GM23248 (cell line): Measurements from ENCODE around the gene RNASE4. TPM values are rescaled to one million over a fixed set of nuclear protein-coding genes. Genes with fewer than 3 reads are reported as not detected.

Experiments used
- DNase-seq: peaks from one replicate; pipeline ENCODE4 v3.0.0-alpha.2; 2015
- H2AFZ ChIP-seq: fragments of 200-600 bp; sonication (generic); 2 replicates; pipeline ENCODE4 v1.6.1; 2016; ENCODE audit warnings: antibody characterized with exemption
- H3F3A ChIP-seq: fragments of 200-600 bp; sonication (generic); 2 replicates; pipeline ENCODE4 v1.6.1; 2016; ENCODE audit warnings: mild to moderate bottlenecking, antibody characterized with exemption, mixed run types; ENCODE audit not compliant: insufficient read depth
- H3K27ac ChIP-seq: fragments of 200-600 bp; sonication (generic); 2 replicates; pipeline ENCODE4 v1.5.1; 2016; ENCODE audit warnings: mild to moderate bottlenecking
- H3K27me3 ChIP-seq: fragments of 200-600 bp; sonication (generic); replicated peaks from 2 replicates; pipeline ENCODE4 v1.6.1; 2016; ENCODE audit warnings: mild to moderate bottlenecking; ENCODE audit not compliant: insufficient read depth
- H3K36me3 ChIP-seq: fragments of 200-600 bp; sonication (generic); 2 replicates; pipeline ENCODE4 v1.6.1; 2016; ENCODE audit warnings: low read depth, mild to moderate bottlenecking
- H3K4me1 ChIP-seq: fragments of 200-600 bp; sonication (generic); 2 replicates; pipeline ENCODE4 v1.6.1; 2016; ENCODE audit warnings: mild to moderate bottlenecking; ENCODE audit not compliant: insufficient read depth
- H3K4me2 ChIP-seq: fragments of 200-600 bp; sonication (generic); one replicate; pipeline ENCODE4 v1.6.1; 2016; ENCODE audit warnings: mild to moderate bottlenecking; ENCODE audit not compliant: unreplicated experiment
- H3K4me3 ChIP-seq: fragments of 200-600 bp; sonication (generic); 2 replicates; pipeline ENCODE4 v1.5.1; 2016; ENCODE audit warnings: mild to moderate bottlenecking
- H3K79me2 ChIP-seq: fragments of 200-600 bp; sonication (generic); 2 replicates; pipeline ENCODE4 v1.6.1; 2016; ENCODE audit warnings: mild to moderate bottlenecking; ENCODE audit not compliant: insufficient read depth
- H3K9ac ChIP-seq: fragments of 200-600 bp; sonication (generic); 2 replicates; pipeline ENCODE4 v1.6.1; 2016; ENCODE audit warnings: mild to moderate bottlenecking
- H3K9me2 ChIP-seq: fragments of 200-600 bp; sonication (generic); 2 replicates; pipeline ENCODE4 v1.6.1; 2016; ENCODE audit warnings: mixed run types, mild to moderate bottlenecking, moderate library complexity; ENCODE audit not compliant: insufficient read depth
- H3K9me3 ChIP-seq: fragments of 200-600 bp; sonication (generic); one replicate; pipeline ENCODE4 v1.6.1; 2017; ENCODE audit warnings: low read depth
- H4K20me1 ChIP-seq: fragments of 200-600 bp; sonication (generic); 2 replicates; pipeline ENCODE4 v1.6.0; 2016; ENCODE audit not compliant: insufficient read depth
- EZH2 ChIP-seq: fragments of 200-600 bp; sonication (generic); IDR thresholded peaks from 2 replicates; pipeline ENCODE4 v1.6.1; 2018; ENCODE audit warnings: antibody characterized with exemption, mild to moderate bottlenecking; ENCODE audit not compliant: insufficient read depth, poor library complexity, severe bottlenecking
- EZH2phosphoT487 ChIP-seq: fragments of 200-600 bp; sonication (generic); IDR thresholded peaks from 2 replicates; pipeline ENCODE4 v1.6.1; 2018; ENCODE audit warnings: antibody characterized with exemption, moderate library complexity, mild to moderate bottlenecking, low read depth; ENCODE audit not compliant: insufficient read depth
- WGBS, 2 experiments: methylation state at CpG; one replicate each; pipeline ENCODE4 v1.1.6; 2015 to 2017; ENCODE audit warnings: low lambda C conversion rate in 2 of 2, low coverage in 1 of 2; ENCODE audit errors: missing lambda C conversion rate in 2 of 2; 5-methylcytosine and 5-hydroxymethylcytosine counted together
- in situ Hi-C: fragments of 300-500 bp; cut with MboI; formaldehyde crosslinking; loops from 2 replicates; pipeline ENCODE4 v1.15.0; 2020
- polyA plus RNA-seq: library from polyadenylated mRNA; unstranded; fragments of >200 nt; fragmentation: Nextera tagmentation; extraction: Ambion mirVana; gene quantifications from 2 replicates; pipeline ENCODE4 v1.2.1, GENCODE V29; 2016
- total RNA-seq: library from RNA; depleted of rRNA; stranded (reverse); fragments of >200 nt; shearing (Covaris generic); gene quantifications from 2 replicates; pipeline ENCODE4 v1.2.3, GENCODE V29; 2014

Gene RNASE4
- total and polyA plus RNA-seq, 2 experiments from 2014 or later: 35.9 to 37.9 TPM

GRCh38 chr14:20726531-20726930 is 42.2 kb downstream of the RNASE4 start:
- Histone ChIP-seq H3K4me1 (no peaks in the 10 kb centered on the region), H3F3A (no peaks in the 10 kb centered on the region), H3K4me2 (no peak overlapping the region), H3K4me3 (no peak overlapping the region), H3K9me2 (no peaks in the 10 kb centered on the region), H3K27me3 (peaks cover 8% of the 10 kb centered on the region), H3K9me3 (no peaks in the 10 kb centered on the region), H4K20me1 (no peaks in the 10 kb centered on the region), H2AFZ (no peak overlapping the region), H3K27ac (no peak overlapping the region), H3K36me3 (no peaks in the 10 kb centered on the region), H3K9ac (no peak overlapping the region), H3K79me2 (no peaks in the 10 kb centered on the region)
- in situ Hi-C loops: no loop called here
- TF ChIP-seq EZH2phosphoT487 (no peak), EZH2 (no peak)
- WGBS, 2 experiments: 37 to 38% methylated on average over 1 of the region's 1 CpG
- DNase-seq: no peak

GRCh38 chr14:20730891-20731290 is 46.5 kb downstream of the RNASE4 start:
- Histone ChIP-seq H3K36me3 (no peaks in the 10 kb centered on the region), H3K27ac (no peak overlapping the region), H3F3A (no peaks in the 10 kb centered on the region), H3K4me3 (no peak overlapping the region), H3K79me2 (no peaks in the 10 kb centered on the region), H3K9me3 (no peaks in the 10 kb centered on the region), H2AFZ (no peak overlapping the region), H3K9me2 (no peaks in the 10 kb centered on the region), H4K20me1 (no peaks in the 10 kb centered on the region), H3K27me3 (no peaks in the 10 kb centered on the region; the same call in 1 of the 2 replicates), H3K4me2 (no peak overlapping the region), H3K4me1 (no peaks in the 10 kb centered on the region), H3K9ac (no peak overlapping the region)
- in situ Hi-C loops: no loop called here
- no peak for TF ChIP-seq EZH2
- no peak for TF ChIP-seq EZH2phosphoT487
- 30 to 41% methylated on average over 6 of the region's 6 CpGs for WGBS, 2 experiments
- no peak for DNase-seq

GRCh38 chr14:20732477-20732876 is 48.1 kb downstream of the RNASE4 start:
- in situ Hi-C loops: no loop called here
- Histone ChIP-seq H3K4me3 (no peak overlapping the region), H3K9ac (no peak overlapping the region), H3F3A (no peaks in the 10 kb centered on the region), H3K9me3 (no peaks in the 10 kb centered on the region), H3K27me3 (no peaks in the 10 kb centered on the region; the same call in 1 of the 2 replicates), H3K4me1 (no peaks in the 10 kb centered on the region), H3K27ac (no peak overlapping the region), H4K20me1 (no peaks in the 10 kb centered on the region), H3K79me2 (no peaks in the 10 kb centered on the region), H3K4me2 (no peak overlapping the region), H3K36me3 (no peaks in the 10 kb centered on the region), H3K9me2 (no peaks in the 10 kb centered on the region), H2AFZ (no peak overlapping the region)
- WGBS, 2 experiments: 51 to 54% methylated on average over 5 of the region's 5 CpGs
- no peak for DNase-seq
- TF ChIP-seq EZH2phosphoT487: no peak
- no peak for TF ChIP-seq EZH2

- Histone ChIP-seq H3K9ac (no peak overlapping the region), H3K9me3 (no peaks in the 10 kb centered on the region), H3K79me2 (no peaks in the 10 kb centered on the region), H3K4me1 (no peaks in the 10 kb centered on the region), H4K20me1 (no peaks in the 10 kb centered on the region), H3K9me2 (no peaks in the 10 kb centered on the region), H3K27me3 (no peaks in the 10 kb centered on the region; the same call in 1 of the 2 replicates), H3K4me3 (no peak overlapping the region), H3K4me2 (no peak overlapping the region), H3F3A (no peaks in the 10 kb centered on the region), H3K27ac (no peak overlapping the region), H2AFZ (no peak overlapping the region), H3K36me3 (no peaks in the 10 kb centered on the region)
- no peak for TF ChIP-seq EZH2phosphoT487
- no peak for TF ChIP-seq EZH2
- no peak for DNase-seq
- WGBS, 2 experiments: 27 to 28% methylated on average over 6 of the region's 6 CpGs
- in situ Hi-C loops: no loop called here
Measured at GRCh38 chr14:20732979-20733635, 48.7 kb downstream of the RNASE4 start.
